Nephron progenitor cell (in vitro differentiated cells): ENCODE data around the gene KIAA1755.

Experiments used
- DNase-seq: peaks from one replicate; pipeline ENCODE4 v3.0.0; 2021
- H3K27ac Mint-ChIP-seq: 2 replicates; pipeline ENCODE4 v1.8.0; 2021; ENCODE audit warnings: mild to moderate bottlenecking, moderate library complexity, mixed read lengths
- H3K27me3 Mint-ChIP-seq: 2 replicates; pipeline ENCODE4 v1.8.0; 2021; ENCODE audit warnings: mild to moderate bottlenecking, low read depth, mixed read lengths; ENCODE audit not compliant: poor library complexity
- H3K36me3 Mint-ChIP-seq: 2 replicates; pipeline ENCODE4 v1.8.0; 2021; ENCODE audit warnings: low read depth, mixed read lengths
- H3K4me1 Mint-ChIP-seq: 2 replicates; pipeline ENCODE4 v1.8.0; 2021; ENCODE audit warnings: mixed read lengths
- H3K4me3 Mint-ChIP-seq: 2 replicates; pipeline ENCODE4 v1.8.0; 2021; ENCODE audit warnings: mild to moderate bottlenecking, moderate library complexity, mixed read lengths
- H3K9me3 Mint-ChIP-seq: 2 replicates; pipeline ENCODE4 v1.8.0; 2021; ENCODE audit warnings: mild to moderate bottlenecking, moderate library complexity, mixed read lengths
- TF ChIP-seq, protein P1 (sequence below): fragments of 200-600 bp; sonication (generic); IDR thresholded peaks from 2 replicates; pipeline ENCODE4 v1.5.0; 2021; ENCODE audit warnings: antibody characterized with exemption

The KIAA1755 gene

DNA sequence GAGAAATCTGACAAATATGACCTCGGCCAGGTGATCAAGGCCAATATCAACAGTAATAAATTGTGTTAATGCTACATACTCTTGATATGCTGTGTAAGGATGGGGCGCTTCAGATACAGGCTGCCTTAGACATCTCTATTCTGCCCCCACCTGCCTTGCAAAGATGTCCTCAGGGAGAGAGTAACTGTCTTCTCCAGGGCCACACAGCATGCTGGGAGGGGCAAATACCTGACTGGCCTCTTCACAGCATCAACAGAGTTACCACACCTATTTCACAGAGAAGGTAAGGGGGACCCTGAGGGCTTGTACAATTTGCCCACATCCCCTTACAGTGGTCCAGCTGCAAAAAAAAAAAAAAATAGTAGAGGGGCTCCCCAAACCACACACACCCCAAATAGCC is 17.2 kb upstream of the KIAA1755 start:
- peak overlapping the region; percentile 70 for H3K27ac Mint-ChIP-seq
- peaks cover 41% of the 10 kb centered on the region for H3K4me1 Mint-ChIP-seq
- no peak overlapping the region for H3K4me3 Mint-ChIP-seq
- DNase-seq, result no peak
- H3K9me3 Mint-ChIP-seq, result peaks cover 41% of the 10 kb centered on the region
- TF ChIP-seq, protein P1, sequence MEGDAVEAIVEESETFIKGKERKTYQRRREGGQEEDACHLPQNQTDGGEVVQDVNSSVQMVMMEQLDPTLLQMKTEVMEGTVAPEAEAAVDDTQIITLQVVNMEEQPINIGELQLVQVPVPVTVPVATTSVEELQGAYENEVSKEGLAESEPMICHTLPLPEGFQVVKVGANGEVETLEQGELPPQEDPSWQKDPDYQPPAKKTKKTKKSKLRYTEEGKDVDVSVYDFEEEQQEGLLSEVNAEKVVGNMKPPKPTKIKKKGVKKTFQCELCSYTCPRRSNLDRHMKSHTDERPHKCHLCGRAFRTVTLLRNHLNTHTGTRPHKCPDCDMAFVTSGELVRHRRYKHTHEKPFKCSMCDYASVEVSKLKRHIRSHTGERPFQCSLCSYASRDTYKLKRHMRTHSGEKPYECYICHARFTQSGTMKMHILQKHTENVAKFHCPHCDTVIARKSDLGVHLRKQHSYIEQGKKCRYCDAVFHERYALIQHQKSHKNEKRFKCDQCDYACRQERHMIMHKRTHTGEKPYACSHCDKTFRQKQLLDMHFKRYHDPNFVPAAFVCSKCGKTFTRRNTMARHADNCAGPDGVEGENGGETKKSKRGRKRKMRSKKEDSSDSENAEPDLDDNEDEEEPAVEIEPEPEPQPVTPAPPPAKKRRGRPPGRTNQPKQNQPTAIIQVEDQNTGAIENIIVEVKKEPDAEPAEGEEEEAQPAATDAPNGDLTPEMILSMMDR, result no peak
- H3K27me3 Mint-ChIP-seq, result peaks cover 11% of the 10 kb centered on the region
- peaks cover 3% of the 10 kb centered on the region for H3K36me3 Mint-ChIP-seq

DNA sequence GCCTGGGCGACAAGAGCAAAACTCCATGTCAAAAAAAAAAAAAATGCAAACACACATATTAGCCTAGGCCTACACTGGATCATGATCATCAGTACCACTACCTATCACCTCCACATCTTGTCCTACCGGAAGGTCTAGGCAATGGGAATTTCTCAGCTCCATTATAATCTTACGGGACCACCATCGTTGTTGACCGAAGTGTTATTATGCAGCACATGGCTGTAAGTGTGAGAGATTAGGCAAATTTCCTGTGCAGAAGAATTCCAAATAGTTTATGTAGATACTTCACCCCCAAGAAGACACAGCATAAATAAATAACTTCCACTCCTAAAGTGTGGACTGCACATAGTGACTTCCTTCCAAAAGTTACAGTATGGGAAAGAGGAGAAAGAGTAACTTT is 16.8 kb upstream of the KIAA1755 start:
- H3K4me3 Mint-ChIP-seq, result no peak overlapping the region
- peaks cover 40% of the 10 kb centered on the region for H3K9me3 Mint-ChIP-seq
- peaks cover 3% of the 10 kb centered on the region for H3K36me3 Mint-ChIP-seq
- H3K27ac Mint-ChIP-seq, result no peak overlapping the region
- TF ChIP-seq, protein P1, result no peak
- peaks cover 41% of the 10 kb centered on the region for H3K4me1 Mint-ChIP-seq
- peaks cover 14% of the 10 kb centered on the region for H3K27me3 Mint-ChIP-seq
- no peak for DNase-seq

GRCh38 chr20:38275815-38276550 is 15.4 kb upstream of the KIAA1755 start:
- H3K9me3 Mint-ChIP-seq, result peaks cover 28% of the 10 kb centered on the region
- H3K27me3 Mint-ChIP-seq, result peaks cover 18% of the 10 kb centered on the region
- H3K36me3 Mint-ChIP-seq, result no peaks in the 10 kb centered on the region
- no peak overlapping the region for H3K4me3 Mint-ChIP-seq
- H3K4me1 Mint-ChIP-seq, result peaks cover 38% of the 10 kb centered on the region
- TF ChIP-seq, protein P1, result no peak
- H3K27ac Mint-ChIP-seq, result no peak overlapping the region
- DNase-seq, result no peak

DNA sequence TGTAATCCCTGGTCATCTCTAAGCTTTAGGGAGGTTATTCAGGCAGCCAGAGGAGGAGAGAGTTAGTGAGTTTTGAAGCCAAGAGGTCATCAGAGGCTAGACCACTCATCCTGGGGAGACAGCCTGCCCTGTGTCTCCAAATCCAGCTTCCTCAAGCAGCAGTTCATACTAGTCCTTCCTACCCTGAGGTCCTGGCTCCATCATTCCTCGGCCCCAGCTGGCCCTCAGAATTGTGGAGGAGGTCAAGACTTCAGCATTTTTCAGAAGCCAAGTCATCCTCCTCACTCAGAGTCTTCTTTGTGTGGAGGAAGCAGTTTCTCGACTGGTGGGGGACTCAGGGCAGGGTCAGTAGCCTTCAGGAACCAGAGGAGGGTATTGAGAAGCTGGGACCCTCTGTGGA is 12.4 kb upstream of the KIAA1755 start:
- peaks cover 12% of the 10 kb centered on the region for H3K4me1 Mint-ChIP-seq
- H3K4me3 Mint-ChIP-seq, result no peak overlapping the region
- peaks cover 19% of the 10 kb centered on the region for H3K27me3 Mint-ChIP-seq
- no peaks in the 10 kb centered on the region for H3K36me3 Mint-ChIP-seq
- DNase-seq, result no peak
- H3K27ac Mint-ChIP-seq, result no peak overlapping the region
- peaks cover 20% of the 10 kb centered on the region for H3K9me3 Mint-ChIP-seq
- TF ChIP-seq, protein P1, result no peak

GRCh38 chr20:38272398-38272797 is 11.9 kb upstream of the KIAA1755 start:
- H3K4me3 Mint-ChIP-seq, result no peak overlapping the region
- no peaks in the 10 kb centered on the region for H3K36me3 Mint-ChIP-seq
- TF ChIP-seq, protein P1, result no peak
- peaks cover 6% of the 10 kb centered on the region for H3K4me1 Mint-ChIP-seq
- H3K27me3 Mint-ChIP-seq, result peaks cover 24% of the 10 kb centered on the region
- no peak overlapping the region for H3K27ac Mint-ChIP-seq
- peaks cover 20% of the 10 kb centered on the region for H3K9me3 Mint-ChIP-seq
- DNase-seq, result no peak

- peaks cover 20% of the 10 kb centered on the region for H3K9me3 Mint-ChIP-seq
- H3K27me3 Mint-ChIP-seq, result peaks cover 25% of the 10 kb centered on the region
- no peak overlapping the region for H3K27ac Mint-ChIP-seq
- H3K4me1 Mint-ChIP-seq, result peaks cover 4% of the 10 kb centered on the region
- TF ChIP-seq, protein P1, result no peak
- H3K36me3 Mint-ChIP-seq, result no peaks in the 10 kb centered on the region
- DNase-seq, result no peak
- H3K4me3 Mint-ChIP-seq, result no peak overlapping the region
These were observed 11.1 kb upstream of the KIAA1755 start for GRCh38 chr20:38271608-38272120.
